Kidney (tissue), 14 donors: Measurements from ENCODE around the gene PXYLP1. TPM values are rescaled to one million over a fixed set of nuclear protein-coding genes. Genes with fewer than 3 reads are reported as not detected.

Experiments used
- DNase-seq, 5 donors: peaks; one replicate each; pipeline ENCODE4 v3.0.0-alpha.2; 2013 to 2020
- FAIRE-seq: peaks from 2 replicates; lab custom pipeline; 2012; peaks lifted over from hg19 to GRCh38; lab: Jason Lieb, UNC
- H3K27ac ChIP-seq, 2 donors: one replicate each; pipeline ENCODE4 v1.7.0; 2013; ENCODE audit warnings: low read depth in 2 of 2, low read length in 2 of 2, inconsistent platforms in 1 of 2
- H3K27me3 ChIP-seq: one replicate; pipeline ENCODE4 v1.7.1; 2013; ENCODE audit warnings: low read length, inconsistent platforms; ENCODE audit not compliant: control insufficient read depth, insufficient read depth
- H3K36me3 ChIP-seq, 3 donors: one replicate each; pipeline versions ENCODE4 v1.7.0 to v1.7.1; 2013; ENCODE audit warnings: low read length in 3 of 3, control low read depth in 1 of 3, inconsistent platforms in 1 of 3; ENCODE audit not compliant: insufficient read depth in 3 of 3, control insufficient read depth in 2 of 3
- H3K4me1 ChIP-seq, 3 donors: one replicate each; pipeline versions ENCODE4 v1.7.0 to v1.7.1; 2013; ENCODE audit warnings: low read length in 3 of 3, inconsistent platforms in 1 of 3, low read depth in 1 of 3; ENCODE audit not compliant: control insufficient read depth in 2 of 3, insufficient read depth in 2 of 3
- H3K4me3 ChIP-seq, 3 donors: one replicate each; pipeline versions ENCODE4 v1.7.0 to v1.8.1; 2013; ENCODE audit warnings: low read length in 3 of 3, control low read depth in 1 of 3, inconsistent platforms in 1 of 3
- H3K9ac ChIP-seq, 3 donors: one replicate each; pipeline versions ENCODE4 v1.7.0 to v1.7.1; 2013; ENCODE audit warnings: low read length in 3 of 3, control low read depth in 1 of 3, inconsistent platforms in 1 of 3
- H3K9me3 ChIP-seq, 3 donors: one replicate each; pipeline versions ENCODE4 v1.7.0 to v1.7.1; 2013; ENCODE audit warnings: low read length in 3 of 3, control low read depth in 1 of 3, inconsistent platforms in 1 of 3; ENCODE audit not compliant: control insufficient read depth in 2 of 3, insufficient read depth in 1 of 3
- CTCF ChIP-seq: IDR thresholded peaks from 3 replicates; pipeline ENCODE4 v1.5.1; 2012; ENCODE audit warnings: mild to moderate bottlenecking, moderate library complexity, borderline replicate concordance; ENCODE audit not compliant: insufficient read depth; ENCODE audit errors: extremely low read depth
- intact Hi-C: fragments of 100-400 bp; cut with DNase I; formaldehyde crosslinking; loops from one replicate; pipeline ENCODE4 v1.11.1; 2022
- polyA plus RNA-seq: library from polyadenylated mRNA; stranded (reverse); fragments of 350-450 nt; fragmentation: Illumina TruSeq; extraction: RNeasy Lipid Tissue Mini Kit (QIAGEN cat#74804); gene quantifications from one replicate; pipeline ENCODE4 v1.2.3, GENCODE V29; 2014; ENCODE audit warnings: low read depth, low replicate concordance; ENCODE audit not compliant: insufficient read depth
- total RNA-seq: library from RNA; stranded (reverse); fragmentation: NEBNext Ultra II Directional; extraction: Animal tissue kit (Norgen Biotek cat#: 25700); gene quantifications from one replicate; pipeline ENCODE4 v1.2.1, GENCODE V29; 2021
- donor health status: control.
- donor health status: control.
- donor health status: control.
- donor health status: control.
- donor health status: control.
- donor health status: DM: yes; HTN: yes; CAD: no.
- donor health status: Normal renal cell carcinoma (clear cell type).

The PXYLP1 gene
- total and polyA plus RNA-seq, 2 donors from 2014 or later, result 5.4 to 11.9 TPM

- no peaks in the 10 kb centered on the region for H3K9me3 ChIP-seq
- TF ChIP-seq CTCF, result no peak
- no peak overlapping the region for H3K9ac ChIP-seq
- intact Hi-C loops, result no loop called here
- H3K36me3 ChIP-seq, result no peaks in the 10 kb centered on the region
- no peaks in the 10 kb centered on the region for H3K27me3 ChIP-seq
- DNase-seq (no peak), FAIRE-seq (no peak)
- no peak overlapping the region for H3K27ac ChIP-seq
- H3K4me1 ChIP-seq, result peaks cover 0 to 25% (median 3%) of the 10 kb centered on the region in 3 donors
- no peak overlapping the region for H3K4me3 ChIP-seq
Measured at GRCh38 chr3:141234283-141234682, 2.7 kb downstream of the PXYLP1 start.

- peak in 3 of 5 donors; percentile 46 to 68 (median 49) for DNase-seq
- no peaks in the 10 kb centered on the region for H3K9me3 ChIP-seq
- peak; percentile 51 for TF ChIP-seq CTCF
- FAIRE-seq, result no peak
- peak overlapping the region in 1 of 2 donors; percentile 36 for H3K27ac ChIP-seq
- no peak overlapping the region for H3K4me3 ChIP-seq
- no peaks in the 10 kb centered on the region for H3K27me3 ChIP-seq
- H3K4me1 ChIP-seq, result peaks cover 0 to 37% (median 12%) of the 10 kb centered on the region in 3 donors
- no peaks in the 10 kb centered on the region for H3K36me3 ChIP-seq
- intact Hi-C loops, result no loop called here
- no peak overlapping the region for H3K9ac ChIP-seq
Measured at GRCh38 chr3:141235661-141236171, 4.1 kb downstream of the PXYLP1 start.

- Histone ChIP-seq H3K9me3 (no peaks in the 10 kb centered on the region), H3K4me3 (no peak overlapping the region), H3K4me1 (peaks cover 0 to 40% (median 12%) of the 10 kb centered on the region in 3 donors), H3K9ac (no peak overlapping the region), H3K27ac (peak overlapping the region; percentile 28 to 36), H3K27me3 (no peaks in the 10 kb centered on the region), H3K36me3 (no peaks in the 10 kb centered on the region)
- no peak for FAIRE-seq
- no peak for DNase-seq
- TF ChIP-seq CTCF, result no peak
- intact Hi-C loops, result no loop called here
Measured at GRCh38 chr3:141236361-141236760, 4.7 kb downstream of the PXYLP1 start.
